PC-3 (cell line): ENCODE data around the gene PLD1.

Source experiments
- EZH2 ChIP-seq: fragments of 300-600 bp; sonication (generic); IDR thresholded peaks from one replicate; pipeline ENCODE4 v1.6.1; 2017; ENCODE audit warnings: antibody characterized with exemption, mild to moderate bottlenecking, low read length; ENCODE audit not compliant: unreplicated experiment
- EZH2phosphoT487 ChIP-seq: fragments of 300-600 bp; sonication (generic); IDR thresholded peaks from 2 replicates; pipeline ENCODE4 v1.6.1; 2018; ENCODE audit warnings: mild to moderate bottlenecking, antibody characterized with exemption, low read length, borderline replicate concordance
- TF ChIP-seq, protein P1 (sequence below): fragments of 300-600 bp; sonication (generic); conservative IDR thresholded peaks from 2 replicates; pipeline ENCODE4 v1.5.1; 2017; ENCODE audit warnings: antibody characterized with exemption, low read depth, mild to moderate bottlenecking, low read length

DNA sequence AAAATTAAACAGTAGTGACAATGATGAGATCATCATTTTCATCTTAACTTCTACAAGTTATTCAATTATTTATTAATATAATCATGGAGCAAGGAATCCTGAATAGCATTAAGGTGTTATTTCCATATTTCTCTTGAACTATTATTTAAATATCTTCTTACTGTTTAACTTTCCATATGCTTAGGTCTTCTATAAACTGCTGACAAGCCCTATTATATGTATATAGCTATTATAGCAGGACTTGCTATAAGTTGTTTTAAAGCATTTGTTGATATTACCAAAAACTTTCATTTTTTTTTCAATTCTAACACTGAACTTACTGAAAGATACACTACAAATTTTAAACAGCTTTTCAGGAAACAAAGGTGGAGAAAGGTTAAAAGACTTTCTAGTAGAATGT, 76.7 kb downstream of the PLD1 start:
- TF ChIP-seq, protein P1, sequence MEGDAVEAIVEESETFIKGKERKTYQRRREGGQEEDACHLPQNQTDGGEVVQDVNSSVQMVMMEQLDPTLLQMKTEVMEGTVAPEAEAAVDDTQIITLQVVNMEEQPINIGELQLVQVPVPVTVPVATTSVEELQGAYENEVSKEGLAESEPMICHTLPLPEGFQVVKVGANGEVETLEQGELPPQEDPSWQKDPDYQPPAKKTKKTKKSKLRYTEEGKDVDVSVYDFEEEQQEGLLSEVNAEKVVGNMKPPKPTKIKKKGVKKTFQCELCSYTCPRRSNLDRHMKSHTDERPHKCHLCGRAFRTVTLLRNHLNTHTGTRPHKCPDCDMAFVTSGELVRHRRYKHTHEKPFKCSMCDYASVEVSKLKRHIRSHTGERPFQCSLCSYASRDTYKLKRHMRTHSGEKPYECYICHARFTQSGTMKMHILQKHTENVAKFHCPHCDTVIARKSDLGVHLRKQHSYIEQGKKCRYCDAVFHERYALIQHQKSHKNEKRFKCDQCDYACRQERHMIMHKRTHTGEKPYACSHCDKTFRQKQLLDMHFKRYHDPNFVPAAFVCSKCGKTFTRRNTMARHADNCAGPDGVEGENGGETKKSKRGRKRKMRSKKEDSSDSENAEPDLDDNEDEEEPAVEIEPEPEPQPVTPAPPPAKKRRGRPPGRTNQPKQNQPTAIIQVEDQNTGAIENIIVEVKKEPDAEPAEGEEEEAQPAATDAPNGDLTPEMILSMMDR, result no peak
- no peak for TF ChIP-seq EZH2
- TF ChIP-seq EZH2phosphoT487, result no peak
